GM23248 (cell line): ENCODE measurements around the gene GHR. TPM values are rescaled to one million over a fixed set of nuclear protein-coding genes. Genes with fewer than 3 reads are reported as not detected.

ENCODE experiments used
- DNase-seq: peaks from one replicate; pipeline ENCODE4 v3.0.0-alpha.2; 2015
- H2AFZ ChIP-seq: fragments of 200-600 bp; sonication (generic); 2 replicates; pipeline ENCODE4 v1.6.1; 2016; ENCODE audit warnings: antibody characterized with exemption
- H3F3A ChIP-seq: fragments of 200-600 bp; sonication (generic); 2 replicates; pipeline ENCODE4 v1.6.1; 2016; ENCODE audit warnings: mild to moderate bottlenecking, antibody characterized with exemption, mixed run types; ENCODE audit not compliant: insufficient read depth
- H3K27ac ChIP-seq: fragments of 200-600 bp; sonication (generic); 2 replicates; pipeline ENCODE4 v1.5.1; 2016; ENCODE audit warnings: mild to moderate bottlenecking
- H3K27me3 ChIP-seq: fragments of 200-600 bp; sonication (generic); replicated peaks from 2 replicates; pipeline ENCODE4 v1.6.1; 2016; ENCODE audit warnings: mild to moderate bottlenecking; ENCODE audit not compliant: insufficient read depth
- H3K36me3 ChIP-seq: fragments of 200-600 bp; sonication (generic); 2 replicates; pipeline ENCODE4 v1.6.1; 2016; ENCODE audit warnings: low read depth, mild to moderate bottlenecking
- H3K4me1 ChIP-seq: fragments of 200-600 bp; sonication (generic); 2 replicates; pipeline ENCODE4 v1.6.1; 2016; ENCODE audit warnings: mild to moderate bottlenecking; ENCODE audit not compliant: insufficient read depth
- H3K4me2 ChIP-seq: fragments of 200-600 bp; sonication (generic); one replicate; pipeline ENCODE4 v1.6.1; 2016; ENCODE audit warnings: mild to moderate bottlenecking; ENCODE audit not compliant: unreplicated experiment
- H3K4me3 ChIP-seq: fragments of 200-600 bp; sonication (generic); 2 replicates; pipeline ENCODE4 v1.5.1; 2016; ENCODE audit warnings: mild to moderate bottlenecking
- H3K79me2 ChIP-seq: fragments of 200-600 bp; sonication (generic); 2 replicates; pipeline ENCODE4 v1.6.1; 2016; ENCODE audit warnings: mild to moderate bottlenecking; ENCODE audit not compliant: insufficient read depth
- H3K9ac ChIP-seq: fragments of 200-600 bp; sonication (generic); 2 replicates; pipeline ENCODE4 v1.6.1; 2016; ENCODE audit warnings: mild to moderate bottlenecking
- H3K9me2 ChIP-seq: fragments of 200-600 bp; sonication (generic); 2 replicates; pipeline ENCODE4 v1.6.1; 2016; ENCODE audit warnings: mixed run types, mild to moderate bottlenecking, moderate library complexity; ENCODE audit not compliant: insufficient read depth
- H3K9me3 ChIP-seq: fragments of 200-600 bp; sonication (generic); one replicate; pipeline ENCODE4 v1.6.1; 2017; ENCODE audit warnings: low read depth
- H4K20me1 ChIP-seq: fragments of 200-600 bp; sonication (generic); 2 replicates; pipeline ENCODE4 v1.6.0; 2016; ENCODE audit not compliant: insufficient read depth
- EZH2 ChIP-seq: fragments of 200-600 bp; sonication (generic); IDR thresholded peaks from 2 replicates; pipeline ENCODE4 v1.6.1; 2018; ENCODE audit warnings: antibody characterized with exemption, mild to moderate bottlenecking; ENCODE audit not compliant: insufficient read depth, poor library complexity, severe bottlenecking
- EZH2phosphoT487 ChIP-seq: fragments of 200-600 bp; sonication (generic); IDR thresholded peaks from 2 replicates; pipeline ENCODE4 v1.6.1; 2018; ENCODE audit warnings: antibody characterized with exemption, moderate library complexity, mild to moderate bottlenecking, low read depth; ENCODE audit not compliant: insufficient read depth
- WGBS, 2 experiments: methylation state at CpG; one replicate each; pipeline ENCODE4 v1.1.6; 2015 to 2017; ENCODE audit warnings: low lambda C conversion rate in 2 of 2, low coverage in 1 of 2; ENCODE audit errors: missing lambda C conversion rate in 2 of 2; 5-methylcytosine and 5-hydroxymethylcytosine counted together
- in situ Hi-C: fragments of 300-500 bp; cut with MboI; formaldehyde crosslinking; loops from 2 replicates; pipeline ENCODE4 v1.15.0; 2020
- polyA plus RNA-seq: library from polyadenylated mRNA; unstranded; fragments of >200 nt; fragmentation: Nextera tagmentation; extraction: Ambion mirVana; gene quantifications from 2 replicates; pipeline ENCODE4 v1.2.1, GENCODE V29; 2016
- total RNA-seq: library from RNA; depleted of rRNA; stranded (reverse); fragments of >200 nt; shearing (Covaris generic); gene quantifications from 2 replicates; pipeline ENCODE4 v1.2.3, GENCODE V29; 2014

The GHR gene
- total and polyA plus RNA-seq, 2 experiments from 2014 or later, result 0.64 to 1.5 TPM

DNA sequence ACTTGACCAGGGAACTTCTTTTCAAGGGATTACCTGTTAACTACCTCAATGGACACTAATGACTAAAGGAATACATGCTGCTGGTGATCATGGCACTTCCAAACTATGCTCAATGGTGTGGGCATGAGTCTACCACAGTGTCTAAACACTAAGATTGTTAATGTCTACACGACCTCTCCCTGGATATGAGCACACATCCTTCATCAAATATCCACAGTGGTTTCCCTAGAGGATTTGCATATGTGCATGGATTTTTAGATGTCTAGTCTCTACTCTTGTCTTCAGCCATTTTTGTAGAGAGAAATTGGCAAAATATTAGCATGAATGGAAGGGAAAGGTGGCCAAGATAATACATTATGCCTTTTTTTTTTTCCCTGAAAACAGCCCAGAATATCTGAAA lies 220.1 kb downstream of the GHR start:
- 55 to 58% methylated on average over 1 of the region's 1 CpG for WGBS, 2 experiments
- Histone ChIP-seq H3K27me3 (no peaks in the 10 kb centered on the region), H3K9me3 (no peaks in the 10 kb centered on the region), H2AFZ (no peak overlapping the region), H3K36me3 (no peaks in the 10 kb centered on the region), H3K4me3 (no peak overlapping the region), H3K4me2 (no peak overlapping the region), H3K9ac (no peak overlapping the region), H3K4me1 (no peaks in the 10 kb centered on the region), H3F3A (no peaks in the 10 kb centered on the region), H3K79me2 (no peaks in the 10 kb centered on the region), H3K27ac (no peak overlapping the region), H4K20me1 (no peaks in the 10 kb centered on the region), H3K9me2 (no peaks in the 10 kb centered on the region)
- TF ChIP-seq EZH2phosphoT487 (no peak), EZH2 (no peak)
- DNase-seq, result no peak
- in situ Hi-C loops, result no loop called here

GRCh38 chr5:42645138-42645537 lies 221.9 kb downstream of the GHR start:
- Histone ChIP-seq H3K9me2 (no peaks in the 10 kb centered on the region), H2AFZ (no peak overlapping the region), H3K4me1 (no peaks in the 10 kb centered on the region), H3K4me2 (no peak overlapping the region), H3K79me2 (no peaks in the 10 kb centered on the region), H3K9ac (no peak overlapping the region), H3K9me3 (no peaks in the 10 kb centered on the region), H3K4me3 (no peak overlapping the region), H3K36me3 (no peaks in the 10 kb centered on the region), H3K27me3 (no peaks in the 10 kb centered on the region), H3F3A (no peaks in the 10 kb centered on the region), H4K20me1 (no peaks in the 10 kb centered on the region), H3K27ac (no peak overlapping the region)
- in situ Hi-C loops, result no loop called here
- TF ChIP-seq EZH2phosphoT487 (no peak), EZH2 (no peak)
- WGBS, 2 experiments, result 43 to 53% methylated on average over 2 of the region's 2 CpGs
- no peak for DNase-seq

GRCh38 chr5:42648036-42648435 lies 224.8 kb downstream of the GHR start:
- no peaks in the 10 kb centered on the region for H3K9me3 ChIP-seq
- H3K27ac ChIP-seq, result no peak overlapping the region
- in situ Hi-C loops, result no loop called here
- H3K9ac ChIP-seq, result no peak overlapping the region
- 44 to 53% methylated on average over 3 of the region's 3 CpGs for WGBS, 2 experiments
- no peaks in the 10 kb centered on the region for H3K36me3 ChIP-seq
- no peaks in the 10 kb centered on the region for H4K20me1 ChIP-seq
- no peaks in the 10 kb centered on the region for H3K27me3 ChIP-seq
- H3K79me2 ChIP-seq, result no peaks in the 10 kb centered on the region
- DNase-seq, result no peak
- no peaks in the 10 kb centered on the region for H3K9me2 ChIP-seq
- TF ChIP-seq EZH2phosphoT487, result no peak
- TF ChIP-seq EZH2, result no peak
- no peaks in the 10 kb centered on the region for H3F3A ChIP-seq
- no peaks in the 10 kb centered on the region for H3K4me1 ChIP-seq
- H3K4me3 ChIP-seq, result no peak overlapping the region
- no peak overlapping the region for H3K4me2 ChIP-seq
- H2AFZ ChIP-seq, result no peak overlapping the region

GRCh38 chr5:42648915-42649314 lies 225.7 kb downstream of the GHR start:
- no peak overlapping the region for H2AFZ ChIP-seq
- no peak overlapping the region for H3K27ac ChIP-seq
- no peak overlapping the region for H3K4me3 ChIP-seq
- TF ChIP-seq EZH2phosphoT487 (no peak), EZH2 (no peak)
- no peaks in the 10 kb centered on the region for H3K27me3 ChIP-seq
- no peak overlapping the region for H3K4me2 ChIP-seq
- H4K20me1 ChIP-seq, result no peaks in the 10 kb centered on the region
- in situ Hi-C loops, result no loop called here
- no peaks in the 10 kb centered on the region for H3K79me2 ChIP-seq
- DNase-seq, result no peak
- H3K36me3 ChIP-seq, result no peaks in the 10 kb centered on the region
- no peak overlapping the region for H3K9ac ChIP-seq
- H3F3A ChIP-seq, result no peaks in the 10 kb centered on the region
- WGBS, 2 experiments, result 43 to 48% methylated on average over 1 of the region's 1 CpG
- H3K4me1 ChIP-seq, result no peaks in the 10 kb centered on the region
- no peaks in the 10 kb centered on the region for H3K9me3 ChIP-seq
- no peaks in the 10 kb centered on the region for H3K9me2 ChIP-seq

DNA sequence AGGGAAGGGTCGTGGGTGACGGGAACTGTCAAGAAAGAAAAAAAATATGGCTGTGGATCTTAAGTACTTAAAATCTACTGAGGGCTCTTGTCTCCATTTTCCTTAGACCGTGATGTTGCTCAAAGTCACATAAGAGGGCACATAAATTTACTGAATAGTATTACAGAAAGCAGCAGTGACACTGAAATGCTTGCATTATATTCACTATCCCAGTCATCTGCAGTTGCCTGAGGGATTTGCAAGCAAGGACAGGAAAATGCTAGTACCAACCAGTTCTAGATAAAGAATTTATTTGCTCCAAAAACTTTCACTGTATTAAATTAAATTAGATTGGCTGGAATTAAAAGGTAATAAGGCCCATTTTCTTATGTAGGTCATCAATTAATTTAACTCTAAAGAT lies 226.8 kb downstream of the GHR start:
- Histone ChIP-seq H4K20me1 (no peaks in the 10 kb centered on the region), H3K9ac (no peak overlapping the region), H3K9me3 (no peaks in the 10 kb centered on the region), H2AFZ (no peak overlapping the region), H3K79me2 (no peaks in the 10 kb centered on the region), H3K27ac (no peak overlapping the region), H3F3A (no peaks in the 10 kb centered on the region), H3K4me2 (no peak overlapping the region), H3K36me3 (no peaks in the 10 kb centered on the region), H3K4me1 (no peaks in the 10 kb centered on the region), H3K9me2 (no peaks in the 10 kb centered on the region), H3K4me3 (no peak overlapping the region), H3K27me3 (no peaks in the 10 kb centered on the region)
- no peak for DNase-seq
- no peak for TF ChIP-seq EZH2
- no peak for TF ChIP-seq EZH2phosphoT487
- WGBS, 2 experiments, result 85 to 91% methylated on average over 3 of the region's 3 CpGs
- in situ Hi-C loops, result no loop called here
